A673 (cell line): ENCODE measurements around the gene LMO4.

Experiments used
- CTCF ChIP-seq: fragments of 300-800, 200-600 bp; sonication (generic); conservative IDR thresholded peaks from 2 replicates; pipeline ENCODE4 v1.5.1; 2017; ENCODE audit warnings: low read depth, mild to moderate bottlenecking, antibody characterized with exemption, low read length, moderate library complexity, mixed read lengths
- EZH2 ChIP-seq: fragments of 200-600 bp; sonication (generic); IDR thresholded peaks from 2 replicates; pipeline ENCODE4 v1.6.1; 2017; ENCODE audit warnings: borderline replicate concordance, low read depth, mild to moderate bottlenecking, mixed read lengths, antibody characterized with exemption, low read length; ENCODE audit not compliant: poor library complexity, severe bottlenecking

GRCh38 chr1:87356591-87356990 lies 27.9 kb downstream of the LMO4 start:
- TF ChIP-seq CTCF = no peak
- TF ChIP-seq EZH2 = no peak
